HEK293T (cell line): Measurements from ENCODE around the gene SIPA1L3.

ENCODE experiments used
- ARNT ChIP-seq: fragments of 450-650 bp; IDR thresholded peaks from 2 replicates; pipeline ENCODE4 v1.6.1; 2017; ENCODE audit warnings: mild to moderate bottlenecking
- BHLHE40 ChIP-seq: fragments of 450-650 bp; IDR thresholded peaks from 2 replicates; pipeline ENCODE4 v1.6.1; 2016; ENCODE audit warnings: mild to moderate bottlenecking, moderate library complexity, borderline replicate concordance
- CTBP1 ChIP-seq: fragments of 450-650 bp; IDR thresholded peaks from 2 replicates; pipeline ENCODE4 v1.6.1; 2016; ENCODE audit warnings: borderline replicate concordance
- FOXA1 ChIP-seq: fragments of 450-650 bp; IDR thresholded peaks from 2 replicates; pipeline ENCODE4 v1.6.1; 2016; ENCODE audit warnings: mild to moderate bottlenecking
- FOXK2 ChIP-seq: fragments of 450-650 bp; IDR thresholded peaks from 2 replicates; pipeline ENCODE4 v1.6.1; 2016; ENCODE audit warnings: mild to moderate bottlenecking
- FOXM1 ChIP-seq: fragments of 450-650 bp; IDR thresholded peaks from 2 replicates; pipeline ENCODE4 v1.6.1; 2017; ENCODE audit warnings: mild to moderate bottlenecking, borderline replicate concordance
- L3MBTL2 ChIP-seq: fragments of 450-650 bp; conservative IDR thresholded peaks from 2 replicates; pipeline ENCODE4 v1.6.1; 2016; ENCODE audit warnings: mild to moderate bottlenecking
- NFRKB ChIP-seq: fragments of 450-650 bp; IDR thresholded peaks from 2 replicates; pipeline ENCODE4 v1.6.1; 2016; ENCODE audit warnings: mild to moderate bottlenecking, moderate library complexity
- PKNOX1 ChIP-seq: fragments of 450-650 bp; IDR thresholded peaks from 2 replicates; pipeline ENCODE4 v1.6.1; 2016
- SP1 ChIP-seq: fragments of 450-650 bp; IDR thresholded peaks from 2 replicates; pipeline ENCODE4 v1.6.1; 2017

DNA sequence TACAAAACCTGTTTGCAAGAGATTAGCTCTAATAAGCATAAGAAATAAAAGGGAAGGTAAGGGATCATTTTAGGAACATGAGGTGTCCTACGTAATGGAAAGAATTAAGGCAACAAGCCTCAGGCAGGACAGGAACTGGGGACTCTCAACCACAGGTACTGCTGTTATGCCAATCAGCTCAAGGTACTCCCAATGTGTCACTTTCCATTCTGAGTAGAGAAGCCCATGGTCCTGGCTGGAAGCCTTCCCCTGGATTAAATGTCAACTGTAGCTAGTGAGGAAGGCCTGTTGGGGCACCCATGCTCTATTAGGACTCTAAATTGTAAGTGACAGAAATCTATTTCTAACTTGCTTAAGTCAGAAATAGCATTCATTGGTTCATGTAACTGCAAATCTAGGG, 182.4 kb downstream of the SIPA1L3 start:
- no peak for TF ChIP-seq SP1
- no peak for TF ChIP-seq NFRKB
- no peak for TF ChIP-seq L3MBTL2
- TF ChIP-seq PKNOX1: no peak
- TF ChIP-seq FOXM1: no peak
- no peak for TF ChIP-seq CTBP1
- no peak for TF ChIP-seq ARNT
- TF ChIP-seq FOXK2: no peak
- no peak for TF ChIP-seq BHLHE40
- no peak for TF ChIP-seq FOXA1
